Measurements from ENCODE around the gene ANKRD13C. TPM values are rescaled to one million over a fixed set of nuclear protein-coding genes. Genes with fewer than 3 reads are reported as not detected.

Gene ANKRD13C
- polyA plus RNA-seq, 1 of the 3 experiments (the other 2 are of a cell fraction) = 5.2 TPM

DNA sequence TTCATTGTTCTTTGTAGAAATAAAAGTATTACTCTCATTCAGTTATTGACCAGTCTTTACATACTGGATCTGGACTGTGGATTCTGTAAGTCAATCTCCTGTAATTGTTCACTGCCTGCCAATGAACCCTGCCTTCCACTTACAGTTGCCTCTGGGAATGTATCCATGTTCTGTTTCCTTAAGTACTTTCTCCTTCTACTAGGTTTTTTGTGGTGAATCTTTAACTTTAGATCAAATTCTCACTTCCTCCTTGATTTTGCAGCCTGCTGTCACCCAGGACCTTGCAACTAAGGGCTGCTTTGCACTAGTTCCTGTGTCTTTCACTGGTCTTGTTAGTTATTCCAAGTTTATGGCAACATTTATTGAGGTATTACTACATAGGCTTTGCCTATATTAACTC lies 28.2 kb upstream of the ANKRD13C start:
- Histone ChIP-seq H3K4me1 (ENCODE audit: control insufficient read depth in 1 of 2, insufficient read depth in 2 of 2, low read depth in 1 of 2, low read length in 1 of 2) (no peaks in the 10 kb centered on the region), H2AFZ (ENCODE audit: low read depth) (no peak overlapping the region), H3K36me3 (replicated peaks in 1 of 2; ENCODE audit: control insufficient read depth in 1 of 2, insufficient read depth in 2 of 2, low read length in 1 of 2) (no peaks in the 10 kb centered on the region), H3K27me3 (ENCODE audit: insufficient read depth) (no peaks in the 10 kb centered on the region), H3K9ac (no peak overlapping the region), H3K79me2 (ENCODE audit: insufficient read depth) (no peaks in the 10 kb centered on the region), H3K9me2 (no peaks in the 10 kb centered on the region), H3K27ac (ENCODE audit: low read depth in 2 of 2, low read length in 1 of 2) (no peak overlapping the region), H3K4me3 (ENCODE audit: low read depth in 2 of 2, low read length in 1 of 2) (no peak overlapping the region), H3F3A (replicated peaks; ENCODE audit: insufficient read depth) (no peaks in the 10 kb centered on the region), H3K4me2 (no peak overlapping the region), H4K20me1 (ENCODE audit: insufficient read depth) (no peaks in the 10 kb centered on the region), H3K9me3 (no peaks in the 10 kb centered on the region)
- TF ChIP-seq FOSL2 (IDR thresholded peaks at IDR 0.05; ENCODE audit: borderline replicate concordance, low read depth) = no peak
- no peak for TF ChIP-seq EP300 (IDR thresholded peaks at IDR 0.05; ENCODE audit: borderline replicate concordance in 1 of 2, low read depth in 1 of 2, low read length in 1 of 2)
- TF ChIP-seq, protein P1, sequence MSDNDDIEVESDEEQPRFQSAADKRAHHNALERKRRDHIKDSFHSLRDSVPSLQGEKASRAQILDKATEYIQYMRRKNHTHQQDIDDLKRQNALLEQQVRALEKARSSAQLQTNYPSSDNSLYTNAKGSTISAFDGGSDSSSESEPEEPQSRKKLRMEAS (IDR thresholded peaks at IDR 0.05; ENCODE audit: low read depth) = no peak
- TF ChIP-seq EZH2phosphoT487 (IDR thresholded peaks at IDR 0.05; ENCODE audit: borderline replicate concordance, low read depth) = no peak
- TF ChIP-seq, protein P2, sequence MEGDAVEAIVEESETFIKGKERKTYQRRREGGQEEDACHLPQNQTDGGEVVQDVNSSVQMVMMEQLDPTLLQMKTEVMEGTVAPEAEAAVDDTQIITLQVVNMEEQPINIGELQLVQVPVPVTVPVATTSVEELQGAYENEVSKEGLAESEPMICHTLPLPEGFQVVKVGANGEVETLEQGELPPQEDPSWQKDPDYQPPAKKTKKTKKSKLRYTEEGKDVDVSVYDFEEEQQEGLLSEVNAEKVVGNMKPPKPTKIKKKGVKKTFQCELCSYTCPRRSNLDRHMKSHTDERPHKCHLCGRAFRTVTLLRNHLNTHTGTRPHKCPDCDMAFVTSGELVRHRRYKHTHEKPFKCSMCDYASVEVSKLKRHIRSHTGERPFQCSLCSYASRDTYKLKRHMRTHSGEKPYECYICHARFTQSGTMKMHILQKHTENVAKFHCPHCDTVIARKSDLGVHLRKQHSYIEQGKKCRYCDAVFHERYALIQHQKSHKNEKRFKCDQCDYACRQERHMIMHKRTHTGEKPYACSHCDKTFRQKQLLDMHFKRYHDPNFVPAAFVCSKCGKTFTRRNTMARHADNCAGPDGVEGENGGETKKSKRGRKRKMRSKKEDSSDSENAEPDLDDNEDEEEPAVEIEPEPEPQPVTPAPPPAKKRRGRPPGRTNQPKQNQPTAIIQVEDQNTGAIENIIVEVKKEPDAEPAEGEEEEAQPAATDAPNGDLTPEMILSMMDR (IDR thresholded peaks at IDR 0.05) = no peak
- no peak for TF ChIP-seq ELF1 (IDR thresholded peaks at IDR 0.05)
- TF ChIP-seq YY1 (IDR thresholded peaks at IDR 0.05; ENCODE audit: low read depth) = no peak
- TF ChIP-seq, protein P3, sequence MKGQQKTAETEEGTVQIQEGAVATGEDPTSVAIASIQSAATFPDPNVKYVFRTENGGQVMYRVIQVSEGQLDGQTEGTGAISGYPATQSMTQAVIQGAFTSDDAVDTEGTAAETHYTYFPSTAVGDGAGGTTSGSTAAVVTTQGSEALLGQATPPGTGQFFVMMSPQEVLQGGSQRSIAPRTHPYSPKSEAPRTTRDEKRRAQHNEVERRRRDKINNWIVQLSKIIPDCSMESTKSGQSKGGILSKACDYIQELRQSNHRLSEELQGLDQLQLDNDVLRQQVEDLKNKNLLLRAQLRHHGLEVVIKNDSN (IDR thresholded peaks at IDR 0.05; ENCODE audit: borderline replicate concordance, low read depth) = no peak
- TF ChIP-seq CHD2 (IDR thresholded peaks at IDR 0.05; ENCODE audit: low read length, partially characterized antibody) = no peak
- TF ChIP-seq, protein P4, sequence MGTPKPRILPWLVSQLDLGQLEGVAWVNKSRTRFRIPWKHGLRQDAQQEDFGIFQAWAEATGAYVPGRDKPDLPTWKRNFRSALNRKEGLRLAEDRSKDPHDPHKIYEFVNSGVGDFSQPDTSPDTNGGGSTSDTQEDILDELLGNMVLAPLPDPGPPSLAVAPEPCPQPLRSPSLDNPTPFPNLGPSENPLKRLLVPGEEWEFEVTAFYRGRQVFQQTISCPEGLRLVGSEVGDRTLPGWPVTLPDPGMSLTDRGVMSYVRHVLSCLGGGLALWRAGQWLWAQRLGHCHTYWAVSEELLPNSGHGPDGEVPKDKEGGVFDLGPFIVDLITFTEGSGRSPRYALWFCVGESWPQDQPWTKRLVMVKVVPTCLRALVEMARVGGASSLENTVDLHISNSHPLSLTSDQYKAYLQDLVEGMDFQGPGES (IDR thresholded peaks at IDR 0.05; ENCODE audit: low read depth, low read length) = no peak
- TF ChIP-seq, protein P5, sequence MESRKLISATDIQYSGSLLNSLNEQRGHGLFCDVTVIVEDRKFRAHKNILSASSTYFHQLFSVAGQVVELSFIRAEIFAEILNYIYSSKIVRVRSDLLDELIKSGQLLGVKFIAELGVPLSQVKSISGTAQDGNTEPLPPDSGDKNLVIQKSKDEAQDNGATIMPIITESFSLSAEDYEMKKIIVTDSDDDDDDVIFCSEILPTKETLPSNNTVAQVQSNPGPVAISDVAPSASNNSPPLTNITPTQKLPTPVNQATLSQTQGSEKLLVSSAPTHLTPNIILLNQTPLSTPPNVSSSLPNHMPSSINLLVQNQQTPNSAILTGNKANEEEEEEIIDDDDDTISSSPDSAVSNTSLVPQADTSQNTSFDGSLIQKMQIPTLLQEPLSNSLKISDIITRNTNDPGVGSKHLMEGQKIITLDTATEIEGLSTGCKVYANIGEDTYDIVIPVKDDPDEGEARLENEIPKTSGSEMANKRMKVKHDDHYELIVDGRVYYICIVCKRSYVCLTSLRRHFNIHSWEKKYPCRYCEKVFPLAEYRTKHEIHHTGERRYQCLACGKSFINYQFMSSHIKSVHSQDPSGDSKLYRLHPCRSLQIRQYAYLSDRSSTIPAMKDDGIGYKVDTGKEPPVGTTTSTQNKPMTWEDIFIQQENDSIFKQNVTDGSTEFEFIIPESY (IDR thresholded peaks at IDR 0.05; ENCODE audit: borderline replicate concordance, low read depth) = no peak
- no peak for TF ChIP-seq TEAD4 (IDR thresholded peaks at IDR 0.05; ENCODE audit: borderline replicate concordance, insufficient read depth)
- no peak for TF ChIP-seq POLR2AphosphoS5 (IDR thresholded peaks at IDR 0.05; ENCODE audit: low read depth, low read length)
- no peak for TF ChIP-seq RCOR1 (IDR thresholded peaks at IDR 0.05; ENCODE audit: low read length)
- TF ChIP-seq SIN3A (IDR thresholded peaks at IDR 0.05; ENCODE audit: borderline replicate concordance, low read depth, low read length) = no peak
- no peak for TF ChIP-seq JUND (IDR thresholded peaks at IDR 0.05)
- TF ChIP-seq, protein P6, sequence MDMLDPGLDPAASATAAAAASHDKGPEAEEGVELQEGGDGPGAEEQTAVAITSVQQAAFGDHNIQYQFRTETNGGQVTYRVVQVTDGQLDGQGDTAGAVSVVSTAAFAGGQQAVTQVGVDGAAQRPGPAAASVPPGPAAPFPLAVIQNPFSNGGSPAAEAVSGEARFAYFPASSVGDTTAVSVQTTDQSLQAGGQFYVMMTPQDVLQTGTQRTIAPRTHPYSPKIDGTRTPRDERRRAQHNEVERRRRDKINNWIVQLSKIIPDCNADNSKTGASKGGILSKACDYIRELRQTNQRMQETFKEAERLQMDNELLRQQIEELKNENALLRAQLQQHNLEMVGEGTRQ (IDR thresholded peaks at IDR 0.05; ENCODE audit: borderline replicate concordance, low read depth, low read length) = no peak
- TF ChIP-seq FOXJ3 (CRISPR knock-in tag; IDR thresholded peaks at IDR 0.05) = no peak
- CTCF ChIA-PET = no interaction called here
- no peak for DNase-seq
- POLR2A ChIA-PET = no interaction called here
